Measurements from ENCODE around the gene EIF4A2.

Gene EIF4A2

GRCh38 chr3:186783058-186783730 lies at the start of gene EIF4A2:
TSS of gene EIF4A2 (plus strand) at chr3:186783577. CDS start at chr3:186783611, 34 bp downstream.
- DNase-seq = peak; percentile 93

GRCh38 chr3:186742618-186743380 lies 40.6 kb upstream of the EIF4A2 start:
- no peak for DNase-seq

GRCh38 chr3:186743666-186744065 lies 39.7 kb upstream of the EIF4A2 start:
- no peak for DNase-seq

DNA sequence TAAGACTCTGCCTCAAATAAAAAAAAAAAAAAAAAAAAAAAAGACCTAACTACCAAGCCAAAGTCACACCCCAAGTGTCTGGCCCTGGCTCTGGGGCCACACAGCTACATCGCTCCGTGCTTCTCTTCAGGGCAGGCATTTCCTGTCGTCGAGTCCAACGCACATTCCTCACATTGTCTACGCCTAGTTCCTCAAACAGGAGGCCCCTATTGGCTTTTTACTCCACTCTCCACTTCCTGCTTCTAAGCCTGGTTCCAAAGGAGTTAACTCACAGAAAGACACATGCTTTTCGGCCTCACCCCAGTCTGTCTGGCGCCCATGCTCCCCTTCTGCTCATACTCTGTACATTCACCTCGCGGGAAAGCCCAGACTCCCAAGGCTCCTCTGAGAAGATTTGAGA lies 37.4 kb upstream of the EIF4A2 start:
- DNase-seq = no peak

DNA sequence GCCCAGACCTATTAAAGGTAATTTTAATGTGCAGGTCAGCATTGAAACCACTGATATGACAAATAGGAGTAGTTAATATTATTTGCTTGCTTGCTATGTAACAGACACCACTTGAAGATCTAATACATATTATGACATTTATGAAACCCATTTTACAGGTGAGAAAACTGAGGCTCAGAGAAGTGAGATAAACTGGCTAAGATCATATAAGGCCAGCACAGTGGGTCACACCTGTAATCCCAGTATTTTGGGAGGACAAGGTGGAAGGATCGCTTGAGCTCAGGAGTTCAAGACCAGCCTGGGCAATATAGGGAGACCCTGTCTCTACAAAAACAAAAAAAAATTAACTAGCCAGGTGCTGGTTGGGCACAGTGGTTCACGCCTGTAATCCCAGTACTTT lies 33.1 kb upstream of the EIF4A2 start:
- DNase-seq = no peak

DNA sequence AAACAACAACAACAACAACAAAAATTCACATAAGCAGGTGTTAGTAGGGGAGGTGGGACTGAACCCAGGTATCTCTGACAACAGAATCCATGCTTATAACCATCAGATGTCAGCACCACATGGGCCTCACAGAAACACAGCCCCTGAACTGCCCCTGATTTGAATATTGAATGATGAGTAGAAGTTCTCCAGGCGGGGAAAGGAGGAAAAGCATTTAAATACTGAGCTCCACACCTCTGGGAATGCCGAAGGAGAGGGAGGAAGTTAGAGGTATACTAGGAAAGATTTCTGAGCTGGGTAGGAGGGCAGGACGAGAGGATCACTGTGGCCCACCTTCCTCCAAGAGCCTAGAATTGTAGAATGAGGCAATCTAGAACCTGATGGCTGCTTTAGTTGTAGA lies 31.9 kb upstream of the EIF4A2 start:
- no peak for DNase-seq

DNA sequence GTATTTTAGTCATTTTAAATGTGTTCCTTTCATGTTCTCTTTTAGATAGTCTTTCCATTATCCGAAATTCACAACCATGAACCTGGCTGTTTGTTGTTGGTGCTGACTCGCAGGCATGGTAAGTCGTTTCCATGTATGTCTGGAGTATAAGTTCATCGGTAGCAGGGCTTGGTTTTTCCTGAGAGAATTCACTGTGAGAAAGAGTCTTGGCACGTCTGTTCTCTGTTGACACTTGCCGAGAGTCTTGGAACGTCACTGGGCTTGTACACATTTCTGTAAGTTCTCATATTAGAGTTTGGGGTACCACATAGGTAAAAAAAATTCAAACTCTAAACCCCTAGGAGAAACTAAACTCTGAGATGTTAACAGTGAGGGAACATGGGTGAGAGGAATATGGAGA lies 29.4 kb upstream of the EIF4A2 start:
- no peak for DNase-seq

DNA sequence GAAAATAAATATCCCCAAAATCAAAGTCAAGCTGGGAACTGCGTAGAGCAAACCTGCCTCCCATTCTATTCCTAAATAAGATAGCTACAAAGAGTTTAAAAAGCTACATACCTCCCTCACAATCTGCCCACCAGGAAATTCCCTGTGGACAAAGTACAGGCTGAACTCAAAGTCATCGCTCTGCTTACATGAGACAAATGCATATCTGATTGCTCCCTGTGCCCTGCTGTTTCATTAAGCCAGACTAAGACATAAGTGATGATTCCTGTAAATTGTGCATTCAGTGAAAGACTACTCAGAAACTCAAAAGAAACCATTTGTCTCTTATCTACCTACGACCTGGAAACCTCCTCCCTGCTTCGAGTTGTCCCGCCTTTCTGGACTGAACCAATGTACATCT lies 28.5 kb upstream of the EIF4A2 start:
- no peak for DNase-seq

DNA sequence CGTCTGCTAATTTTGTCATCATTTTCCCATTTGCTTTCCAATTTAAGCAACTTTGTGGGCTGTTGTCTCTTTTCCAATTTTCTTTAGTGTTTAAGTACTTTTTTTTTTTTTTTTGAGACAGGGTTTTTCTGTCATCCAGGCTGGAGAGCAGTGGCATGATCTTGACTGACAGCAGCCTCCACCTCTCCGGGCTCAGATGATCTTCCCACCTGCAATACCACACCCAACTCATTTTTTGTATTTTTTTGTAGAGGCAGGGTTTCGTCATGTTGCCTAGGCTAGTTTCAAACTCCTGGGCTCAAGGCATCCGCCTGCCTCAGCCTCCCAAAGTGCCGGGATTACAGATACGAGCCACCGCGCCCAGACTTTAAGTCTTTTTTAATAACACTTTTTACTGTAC lies 26.2 kb upstream of the EIF4A2 start:
- no peak for DNase-seq

DNA sequence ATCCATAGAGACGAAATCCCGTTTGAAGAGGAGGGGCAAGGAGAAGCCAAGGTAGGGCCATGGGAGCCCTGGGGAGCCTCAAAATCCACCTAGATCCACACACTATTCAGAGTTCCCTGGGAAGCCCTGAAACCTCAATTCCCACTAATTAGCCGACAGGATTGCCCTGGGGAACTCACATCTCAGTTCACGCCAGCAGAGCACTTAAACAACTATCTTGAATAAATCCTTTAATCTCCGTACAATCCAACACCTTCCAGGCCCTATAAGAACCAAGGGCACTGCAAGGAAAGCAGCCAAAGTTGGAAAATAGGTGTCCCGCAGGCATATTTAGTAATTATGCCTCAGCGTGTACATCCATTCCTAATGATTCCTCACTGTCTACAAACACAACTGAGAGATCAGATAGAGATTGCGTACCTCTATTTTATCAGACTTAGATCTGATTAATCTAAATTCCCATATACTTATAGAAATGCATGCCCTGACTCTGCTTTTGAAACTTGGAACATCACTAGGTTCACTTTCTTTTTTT lies 25.6 kb upstream of the EIF4A2 start:
- no peak for DNase-seq

DNA sequence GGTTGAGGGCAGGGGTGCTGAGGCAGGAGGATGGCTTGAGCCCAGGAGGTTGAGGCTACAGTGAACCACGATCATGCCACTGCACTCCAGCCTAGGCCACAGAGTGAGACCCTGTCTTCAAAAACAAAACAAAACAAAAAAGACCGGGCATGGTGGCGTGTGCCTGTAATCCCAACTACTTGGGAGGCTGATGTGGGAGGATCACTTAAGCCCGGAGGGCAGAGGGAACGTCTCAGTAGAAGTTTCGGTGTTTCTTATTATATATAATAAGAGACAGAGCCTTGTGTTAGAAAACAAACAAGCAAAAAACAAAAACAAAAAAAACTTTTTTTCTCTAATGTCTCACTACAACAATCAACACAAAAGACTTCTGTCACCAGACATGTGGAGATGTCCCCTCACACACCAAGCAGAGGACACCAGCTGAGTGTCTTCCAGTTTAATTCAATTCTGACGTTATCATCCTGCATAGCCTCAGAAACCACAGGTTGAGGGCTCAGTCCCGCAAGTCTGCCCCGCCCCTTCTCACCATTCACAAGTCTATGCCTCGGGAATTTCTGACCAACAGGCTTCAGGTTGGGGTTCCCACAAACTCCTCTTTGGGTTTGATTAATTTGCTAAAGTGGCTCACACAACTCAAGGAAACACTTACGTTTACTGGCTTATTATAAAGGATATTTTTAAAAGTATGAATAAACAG lies 24.0 kb upstream of the EIF4A2 start:
- no peak for DNase-seq

DNA sequence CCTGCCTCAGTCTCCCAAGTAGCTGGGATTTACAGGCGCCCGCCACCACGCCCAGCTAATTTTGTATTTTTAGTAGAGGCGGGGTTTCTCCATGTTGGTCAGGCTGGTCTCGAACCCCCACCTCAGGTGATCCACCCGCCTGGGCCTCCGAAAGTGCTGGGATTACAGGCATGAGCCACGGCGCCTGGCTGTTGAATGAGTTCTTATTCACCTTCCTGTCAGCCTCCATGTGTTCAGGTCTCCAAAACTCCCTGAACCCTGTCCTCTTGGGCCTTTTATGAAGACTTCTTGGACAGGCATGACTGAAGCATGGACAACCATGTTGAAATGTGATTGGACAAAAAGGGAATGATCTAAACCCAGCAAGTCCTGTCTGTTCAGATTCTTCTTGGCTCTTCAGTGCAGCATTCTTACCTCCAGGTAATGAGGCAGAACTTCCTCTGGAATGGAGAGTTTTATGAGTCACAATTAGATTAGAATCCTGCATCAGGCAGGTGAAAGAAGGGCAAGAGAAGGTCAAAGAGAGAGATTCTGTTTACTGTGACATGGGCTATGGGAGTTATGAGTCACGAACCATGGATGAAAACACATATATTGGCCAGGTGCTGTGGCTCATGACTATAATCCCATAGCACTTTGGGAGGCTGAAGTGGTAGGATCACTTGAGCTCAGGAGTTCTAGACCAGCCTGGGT lies 23.1 kb upstream of the EIF4A2 start:
- no peak for DNase-seq

GRCh38 chr3:186760897-186761447 lies 22.4 kb upstream of the EIF4A2 start:
- no peak for DNase-seq

GRCh38 chr3:186772281-186772694 lies 11.1 kb upstream of the EIF4A2 start:
- no peak for DNase-seq

- no peak for DNase-seq
Observed at GRCh38 chr3:186772701-186773417, 10.5 kb upstream of the EIF4A2 start.

DNA sequence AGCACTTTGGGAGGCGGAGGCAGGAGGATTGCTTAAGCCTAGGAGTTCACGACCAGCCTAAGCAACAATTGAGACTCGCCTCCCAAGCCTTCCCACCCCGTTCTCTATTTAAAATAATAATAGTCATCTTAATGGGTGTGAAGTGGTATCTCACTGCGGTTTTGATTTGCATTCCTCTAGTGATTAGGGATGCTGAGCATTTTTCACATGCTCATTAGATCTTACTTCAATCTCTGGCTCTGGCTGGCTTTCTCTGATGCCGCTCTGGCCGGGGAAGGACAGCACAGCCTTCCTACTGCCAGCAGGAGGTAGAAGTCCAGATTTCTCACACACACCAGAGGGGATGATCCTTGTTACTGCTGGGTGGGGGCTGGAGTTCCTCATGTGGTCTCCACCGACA lies 7.4 kb upstream of the EIF4A2 start:
- DNase-seq = no peak

DNA sequence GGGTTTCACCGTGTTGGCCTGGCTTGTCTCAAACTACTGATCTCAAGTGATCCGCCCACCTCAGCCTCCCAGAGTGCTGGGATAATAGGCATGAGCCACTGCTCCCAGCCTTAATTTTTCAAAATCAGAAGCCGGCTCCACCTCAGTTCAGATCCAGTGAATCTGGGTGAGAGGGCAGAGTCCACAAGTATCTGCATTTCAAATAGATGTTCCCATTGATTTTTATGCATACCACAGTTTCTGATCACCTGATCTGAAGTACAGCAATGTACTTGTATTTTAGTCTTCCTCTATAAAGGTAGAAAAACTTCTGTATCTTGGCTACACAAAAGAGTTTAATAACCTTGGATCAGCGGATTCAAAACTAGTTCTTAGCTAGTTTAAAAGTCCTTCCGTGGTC lies 4.2 kb upstream of the EIF4A2 start:
- no peak for DNase-seq

- peak; percentile 69 for DNase-seq
Observed at GRCh38 chr3:186782542-186783057, 777 bp upstream of the EIF4A2 start.

GRCh38 chr3:186783731-186784515 lies 546 bp downstream of the EIF4A2 start:
- DNase-seq = peak; percentile 59

GRCh38 chr3:186784820-186785494 lies 1.6 kb downstream of the EIF4A2 start:
- no peak for DNase-seq
